Natural killer cell (primary cell): ENCODE measurements around the gene SMAD1. TPM values are rescaled to one million over a fixed set of nuclear protein-coding genes. Genes with fewer than 3 reads are reported as not detected.
"Not testable (repeated sequence)": the region's sequence is repeated elsewhere in the genome, so short reads cannot be mapped to it uniquely, and the experiment has no call there.

Experiments
- ATAC-seq, 3 donors: fragments of 150-1000 bp in 2 of 3; fragments of 200-7000 bp in 1 of 3; cut with Tn5 transposase; 1 replicate in 1 of 3; 2 replicates in 2 of 3; pipeline ENCODE4 v1.10.0; 2021; ENCODE audit warnings: mild to moderate bottlenecking in 2 of 3, moderate library complexity in 2 of 3
- DNase-seq, 2 donors: peaks; one replicate each; pipeline versions ENCODE4 v3.0.0 to v3.0.0-alpha.2; 2013 to 2021; ENCODE audit warnings: mixed read lengths in 1 of 2
- H3K27ac ChIP-seq: one replicate; pipeline ENCODE4 v1.5.1; 2013; ENCODE audit warnings: mild to moderate bottlenecking, low read length
- H3K27me3 ChIP-seq: one replicate; pipeline ENCODE4 v1.6.1; 2013; ENCODE audit warnings: low read length; ENCODE audit not compliant: control insufficient read depth, insufficient read depth
- H3K36me3 ChIP-seq: one replicate; pipeline ENCODE4 v1.6.1; 2013; ENCODE audit warnings: low read length; ENCODE audit not compliant: control insufficient read depth, insufficient read depth
- H3K4me1 ChIP-seq: one replicate; pipeline ENCODE4 v1.6.1; 2013; ENCODE audit warnings: low read length; ENCODE audit not compliant: control insufficient read depth, insufficient read depth
- H3K4me3 ChIP-seq: one replicate; pipeline ENCODE4 v1.5.1; 2013; ENCODE audit warnings: low read length
- H3K9me3 ChIP-seq: one replicate; pipeline ENCODE4 v1.6.1; 2013; ENCODE audit warnings: low read length; ENCODE audit not compliant: control insufficient read depth, insufficient read depth
- H3K27ac Mint-ChIP-seq, 2 donors: one replicate each; pipeline ENCODE4 v1.8.0; 2022; ENCODE audit warnings: mild to moderate bottlenecking in 2 of 2, mixed read lengths in 2 of 2, moderate library complexity in 1 of 2
- H3K27me3 Mint-ChIP-seq, 2 donors: one replicate each; pipeline ENCODE4 v1.8.0; 2022; ENCODE audit warnings: low read depth in 2 of 2, mixed read lengths in 2 of 2
- H3K36me3 Mint-ChIP-seq: one replicate; pipeline ENCODE4 v1.8.0; 2022; ENCODE audit warnings: mixed read lengths
- H3K4me1 Mint-ChIP-seq, 2 donors: one replicate each; pipeline ENCODE4 v1.8.0; 2022; ENCODE audit warnings: mixed read lengths in 2 of 2
- H3K4me3 Mint-ChIP-seq: one replicate; pipeline ENCODE4 v1.8.0; 2022; ENCODE audit warnings: mild to moderate bottlenecking, moderate library complexity, mixed read lengths
- H3K9me3 Mint-ChIP-seq, 2 donors: one replicate each; pipeline ENCODE4 v1.8.0; 2022; ENCODE audit warnings: mixed read lengths in 2 of 2
- CTCF ChIP-seq: fragments of 200-600 bp; IDR thresholded peaks from one replicate; pipeline ENCODE4 v1.8.0; 2022; ENCODE audit warnings: antibody characterized with exemption
- WGBS: methylation state at CpG from one replicate; pipeline ENCODE4 v1.1.7; 2013; ENCODE audit warnings: missing lambda C conversion rate; ENCODE audit not compliant: insufficient coverage; 5-methylcytosine and 5-hydroxymethylcytosine counted together
- intact Hi-C: fragments of 100-400 bp; cut with micrococcal nuclease; formaldehyde crosslinking; loops from one replicate; pipeline ENCODE4 v1.14.2; 2022
- total RNA-seq, 4 donors: library from RNA; stranded (reverse); fragments of 120-200 nt in 1 of 4; gene quantifications; one replicate each; pipeline versions ENCODE4 v1.2.3 to v1.2.4, GENCODE V29; 2013 to 2022

SMAD1 gene
- total RNA-seq, 3 donors from 2014 or later (not counting 1 experiment from before 2014, with no cell fraction given): 2.2 to 12.8 (median 9.9) TPM

- no peak overlapping the region for H3K4me3 ChIP-seq
- no peaks in the 10 kb centered on the region for H3K4me1 ChIP-seq
- no peaks in the 10 kb centered on the region for H3K36me3 Mint-ChIP-seq
- WGBS: 65% methylated on average over 2 of the region's 2 CpGs
- no peaks in the 10 kb centered on the region for H3K4me1 Mint-ChIP-seq
- no peaks in the 10 kb centered on the region for H3K27me3 ChIP-seq
- H3K27ac Mint-ChIP-seq: no peak overlapping the region
- intact Hi-C loops: no loop called here
- no peak for ATAC-seq
- H3K27me3 Mint-ChIP-seq: peaks cover 0 to 6% of the 10 kb centered on the region in 2 donors
- H3K4me3 Mint-ChIP-seq: no peak overlapping the region
- H3K36me3 ChIP-seq: no peaks in the 10 kb centered on the region
- no peak for DNase-seq
- TF ChIP-seq CTCF: no peak
- H3K9me3 Mint-ChIP-seq: no peaks in the 10 kb centered on the region
- no peaks in the 10 kb centered on the region for H3K9me3 ChIP-seq
- H3K27ac ChIP-seq: no peak overlapping the region
Measured at GRCh38 chr4:145531223-145531622, 49.6 kb downstream of the SMAD1 start.

GRCh38 chr4:145531859-145532258 lies 50.2 kb downstream of the SMAD1 start:
- Histone ChIP-seq H3K27ac (no peak overlapping the region), H3K9me3 (no peaks in the 10 kb centered on the region), H3K4me3 (no peak overlapping the region), H3K4me1 (no peaks in the 10 kb centered on the region), H3K36me3 (no peaks in the 10 kb centered on the region), H3K27me3 (no peaks in the 10 kb centered on the region)
- 80% methylated on average over 5 of the region's 5 CpGs for WGBS
- Mint-ChIP-seq H3K9me3 (no peaks in the 10 kb centered on the region), H3K4me3 (no peak overlapping the region), H3K27ac (no peak overlapping the region), H3K4me1 (no peaks in the 10 kb centered on the region), H3K27me3 (peaks cover 0 to 6% of the 10 kb centered on the region in 2 donors), H3K36me3 (no peaks in the 10 kb centered on the region)
- DNase-seq (no peak), ATAC-seq (no peak)
- TF ChIP-seq CTCF: no peak
- intact Hi-C loops: no loop called here

- Histone ChIP-seq H3K36me3 (no peaks in the 10 kb centered on the region), H3K4me3 (no peak overlapping the region), H3K4me1 (no peaks in the 10 kb centered on the region), H3K9me3 (no peaks in the 10 kb centered on the region), H3K27ac (no peak overlapping the region), H3K27me3 (no peaks in the 10 kb centered on the region)
- TF ChIP-seq CTCF: no peak
- WGBS: 92% methylated on average over 3 of the region's 4 CpGs
- Mint-ChIP-seq H3K9me3 (no peaks in the 10 kb centered on the region), H3K27ac (no peak overlapping the region), H3K4me1 (no peaks in the 10 kb centered on the region), H3K36me3 (no peaks in the 10 kb centered on the region), H3K27me3 (peaks cover 0 to 6% of the 10 kb centered on the region in 2 donors), H3K4me3 (no peak overlapping the region)
- no peak for ATAC-seq
- intact Hi-C loops: no loop called here
- DNase-seq: no peak
Measured at GRCh38 chr4:145533001-145533400, 51.3 kb downstream of the SMAD1 start.

- H3K9me3 ChIP-seq, H3K27me3 Mint-ChIP-seq, H3K27ac ChIP-seq, H3K9me3 Mint-ChIP-seq, H3K4me1 Mint-ChIP-seq, H3K27ac Mint-ChIP-seq, H3K36me3 ChIP-seq, H3K4me1 ChIP-seq, H3K4me3 ChIP-seq, DNase-seq, H3K27me3 ChIP-seq, ATAC-seq, H3K36me3 Mint-ChIP-seq, intact Hi-C loops, H3K4me3 Mint-ChIP-seq: not testable (repeated sequence)
- 98% methylated on average over 3 of the region's 3 CpGs for WGBS
Measured at GRCh38 chr4:145533415-145533814, 51.8 kb downstream of the SMAD1 start.
